Muscle of back (tissue), 13 donors: ENCODE measurements around the gene POU3F1. TPM values are rescaled to one million over a fixed set of nuclear protein-coding genes. Genes with fewer than 3 reads are reported as not detected.

ENCODE experiments used
- DNase-seq, 3 donors: peaks; one replicate each; pipeline versions ENCODE4 v3.0.0 to v3.0.0-alpha.2; 2013
- long read RNA-seq, 9 donors: transcript quantifications; one replicate each; lab custom pipeline, GENCODE V29; 2026
- polyA plus RNA-seq, 10 donors: library from polyadenylated mRNA; unstranded; fragments of 120-200 nt; gene quantifications; one replicate each; pipeline ENCODE4 v1.2.1, GENCODE V29; 2013; ENCODE audit not compliant: insufficient read length in 10 of 10

Gene POU3F1
- 1 to 10 TPM in 5 of 10 donors, under 1 TPM in 5; 0.34 to 1.8 (median 0.85) TPM for polyA plus RNA-seq
- long read RNA-seq, donor 1: 0 reads
- long read RNA-seq, donor 2: 0 reads
- long read RNA-seq, donor 3, partial matches to known transcripts: 0 of 1 reads
- long read RNA-seq, donor 3, other reads (novel, unspliced or antisense): 0 of 1 reads
- long read RNA-seq, donor 4: 0 reads
- long read RNA-seq, donor 5, partial matches to known transcripts: 0 of 1 reads
- long read RNA-seq, donor 5, other reads (novel, unspliced or antisense): 0 of 1 reads
- long read RNA-seq, donor 6: 0 reads
- long read RNA-seq, donor 7, partial matches to known transcripts: 0 of 1 reads
- long read RNA-seq, donor 7, other reads (novel, unspliced or antisense): 0 of 1 reads
- long read RNA-seq, donor 8, partial matches to known transcripts: 0 of 1 reads
- long read RNA-seq, donor 8, other reads (novel, unspliced or antisense): 0 of 1 reads
- long read RNA-seq, donor 9: 0 reads

DNA sequence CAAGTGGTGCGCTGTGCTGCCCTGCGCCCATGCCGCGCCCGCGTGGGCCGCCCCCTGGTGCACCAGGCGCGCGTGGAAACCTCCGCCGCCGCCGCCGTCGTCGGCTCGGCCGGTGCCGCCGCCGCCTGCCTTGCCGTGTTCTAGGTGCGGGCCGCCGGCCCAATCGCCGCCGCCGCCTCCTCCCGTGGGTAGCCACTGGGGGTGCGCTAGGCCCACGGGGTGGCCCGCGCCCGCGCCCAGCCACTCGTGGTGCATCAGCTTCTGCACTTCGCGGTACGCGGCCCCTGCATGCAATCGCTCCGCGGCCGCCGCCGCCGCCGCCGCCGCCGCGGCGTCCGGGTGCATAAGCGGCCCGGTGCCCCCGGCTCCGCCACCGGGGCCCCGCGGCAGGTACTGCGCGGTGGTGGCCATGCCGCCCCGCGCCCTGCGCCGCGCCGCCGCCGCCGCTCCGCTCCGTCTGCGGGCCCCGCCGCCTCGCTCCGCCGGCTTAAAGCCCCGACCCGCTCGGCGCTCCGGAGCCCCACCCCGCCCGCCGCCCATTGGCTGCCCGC lies at the start of gene POU3F1:
Gene POU3F1 (minus strand): TSS at position 461 of the 551 bp plus-strand sequence. CDS start 50 bp downstream, at position 411.
- no peak for DNase-seq

DNA sequence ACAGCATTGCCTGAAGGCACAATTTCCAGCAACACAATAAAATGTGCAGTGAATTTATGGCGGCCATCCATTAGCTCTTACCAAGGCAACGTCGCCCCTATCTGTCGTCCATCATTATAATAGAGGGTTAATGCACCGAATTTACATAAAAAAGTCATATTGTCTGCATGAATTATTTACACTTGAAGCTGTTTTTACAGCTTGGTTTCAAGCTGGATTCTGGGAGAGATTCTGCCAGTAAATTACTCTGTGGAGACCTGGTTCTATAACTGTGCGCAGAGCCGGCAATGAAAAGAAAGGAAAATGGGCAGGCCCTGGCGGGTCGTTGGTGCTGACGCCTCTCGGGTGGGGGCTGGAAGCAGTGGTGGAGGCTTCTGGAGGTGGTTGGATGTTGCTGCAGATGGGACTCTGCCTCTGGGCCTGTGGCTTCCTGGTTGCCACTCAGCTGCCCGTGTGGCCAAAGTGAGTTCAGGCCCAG lies 48.9 kb upstream of the POU3F1 start:
- DNase-seq: no peak

DNA sequence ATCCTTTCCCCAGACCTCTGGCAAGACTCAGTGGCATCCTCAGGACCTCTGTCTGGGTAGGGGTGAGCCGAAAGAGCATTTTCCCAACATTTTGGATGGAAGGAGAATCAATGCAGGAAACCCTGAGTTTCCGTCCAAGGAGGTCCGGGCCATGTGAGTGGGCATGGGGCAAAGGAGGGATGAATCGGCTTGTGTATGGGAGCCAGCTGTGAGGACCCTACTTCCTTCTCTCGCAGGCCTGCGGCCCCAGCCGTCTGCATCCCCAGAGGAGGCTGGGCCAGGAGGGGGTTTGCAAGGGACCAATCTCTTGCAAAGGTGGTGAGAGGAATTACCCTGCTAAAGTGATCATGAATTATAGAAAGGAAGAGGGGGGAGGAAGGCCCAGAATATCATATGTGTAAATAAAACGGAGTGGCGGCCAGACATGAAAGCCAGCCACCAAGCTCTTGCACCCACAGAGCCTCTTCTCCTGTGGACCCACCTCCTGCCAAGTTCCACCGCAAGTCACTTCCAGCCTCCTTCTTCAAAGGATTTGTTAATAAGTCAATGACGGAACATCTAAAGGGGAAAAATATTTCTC lies 48.2 kb upstream of the POU3F1 start:
- no peak for DNase-seq

DNA sequence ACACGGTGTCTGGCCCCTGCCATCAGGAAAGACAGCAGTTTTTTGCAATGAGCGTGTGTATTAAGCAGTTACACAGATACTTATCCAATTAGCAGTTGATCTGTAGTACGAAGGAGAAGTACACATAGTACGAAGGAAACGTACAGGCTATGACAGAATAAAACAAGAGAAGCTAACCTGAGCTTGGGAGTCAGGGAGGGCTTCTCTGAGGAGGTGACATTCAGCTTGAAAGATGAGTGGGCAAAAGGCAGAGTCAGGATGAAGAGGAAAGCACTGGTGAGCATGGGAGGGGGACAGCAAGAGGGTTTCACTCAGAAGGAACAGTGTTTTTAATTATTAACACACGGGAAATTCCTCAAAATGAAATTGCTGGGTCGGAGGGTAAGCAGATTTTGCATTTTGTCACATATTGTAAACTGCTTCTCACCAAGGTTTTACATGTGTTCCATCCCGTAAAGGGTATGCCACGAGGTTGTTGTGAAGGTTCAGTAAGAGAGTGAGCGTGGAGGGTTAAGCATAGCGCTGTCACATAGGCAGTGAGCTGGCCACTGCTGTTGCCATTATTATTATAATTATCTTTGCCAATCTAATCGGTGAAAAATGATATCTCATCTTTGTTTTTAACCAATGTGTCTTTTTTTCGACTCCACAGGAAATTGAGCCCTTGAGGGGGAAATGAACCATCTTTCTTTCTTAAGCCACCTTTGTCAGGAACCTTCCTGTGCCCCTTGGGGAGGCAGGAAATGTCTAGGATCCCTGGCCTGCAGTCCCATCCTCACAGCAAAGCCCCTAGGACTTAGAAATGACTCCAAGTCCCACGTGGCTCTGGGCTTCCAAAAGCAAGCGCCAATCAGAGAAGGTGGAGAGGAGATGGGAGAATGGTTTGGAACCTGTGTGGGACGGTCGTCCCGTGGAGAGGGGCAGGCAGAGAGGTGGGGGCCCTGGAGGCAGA lies 47.3 kb upstream of the POU3F1 start:
- DNase-seq: no peak

DNA sequence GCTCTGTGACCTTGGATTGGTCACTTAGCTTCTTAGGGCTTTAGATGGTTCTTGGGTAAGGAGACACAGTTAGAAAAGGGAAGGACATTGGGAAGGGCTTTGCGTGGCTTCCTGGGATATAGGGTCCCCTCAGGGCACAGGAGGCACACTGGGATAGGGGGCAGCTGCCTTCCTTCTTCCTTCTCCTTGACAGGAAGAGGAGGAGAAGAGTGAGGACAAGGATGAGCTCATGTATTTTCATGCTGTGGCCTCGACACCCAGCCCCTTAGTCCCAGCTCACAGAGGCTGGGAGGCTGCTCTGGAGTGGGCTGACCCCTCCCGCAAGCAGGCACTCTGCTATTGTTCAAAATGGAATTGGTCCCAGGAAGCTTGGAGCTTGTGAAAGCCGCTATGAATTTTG lies 45.7 kb upstream of the POU3F1 start:
- no peak for DNase-seq

DNA sequence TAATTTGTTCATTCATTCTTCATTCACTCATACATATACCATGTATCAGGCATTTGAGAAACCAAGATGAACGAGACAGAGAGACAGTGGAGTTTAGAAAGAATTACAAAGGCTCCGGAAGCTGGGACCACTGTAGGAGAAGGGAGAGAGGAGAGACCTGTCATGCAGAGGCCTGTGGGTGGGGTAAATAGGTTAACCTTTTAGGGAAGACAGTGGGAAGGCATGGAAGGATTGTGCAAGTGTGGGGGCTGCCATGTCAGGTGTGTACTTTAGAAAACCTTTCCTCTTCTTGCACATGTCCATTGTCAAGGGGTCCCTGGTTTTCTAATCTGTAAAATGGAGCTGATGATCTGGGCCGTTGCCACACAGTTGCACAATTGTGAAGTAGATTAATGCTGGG lies 44.2 kb upstream of the POU3F1 start:
- no peak for DNase-seq

DNA sequence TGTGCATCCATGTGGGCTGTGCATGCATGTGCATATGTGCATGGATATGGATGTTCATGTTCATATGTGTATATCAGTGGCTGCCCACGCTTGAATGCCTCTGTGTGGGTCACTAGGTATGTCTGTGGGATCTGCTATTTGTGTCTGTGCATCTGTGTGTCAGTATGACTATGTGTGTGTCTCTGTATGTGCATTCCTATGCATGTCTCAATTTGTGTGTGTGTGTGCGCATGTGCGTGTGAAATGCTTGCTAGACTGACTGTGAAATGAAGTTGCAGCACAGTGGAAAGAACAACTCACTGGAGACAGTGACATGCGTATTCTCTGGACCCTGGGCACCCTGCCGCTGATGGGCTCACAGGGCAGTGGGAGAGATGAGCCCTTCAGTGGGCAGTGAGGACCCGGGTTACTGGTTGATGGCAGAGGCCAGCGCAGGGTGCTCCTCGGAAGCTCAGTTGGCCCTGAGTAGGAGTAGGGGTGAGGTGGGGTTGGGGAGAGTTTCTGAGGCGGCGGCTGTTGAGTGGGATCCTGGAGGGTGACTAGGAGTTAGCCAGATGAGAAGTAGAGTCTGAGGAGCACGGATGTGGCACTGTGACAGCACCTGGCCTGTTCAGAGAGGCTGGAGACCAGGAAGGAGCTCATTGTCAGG lies 43.2 kb upstream of the POU3F1 start:
- no peak for DNase-seq

DNA sequence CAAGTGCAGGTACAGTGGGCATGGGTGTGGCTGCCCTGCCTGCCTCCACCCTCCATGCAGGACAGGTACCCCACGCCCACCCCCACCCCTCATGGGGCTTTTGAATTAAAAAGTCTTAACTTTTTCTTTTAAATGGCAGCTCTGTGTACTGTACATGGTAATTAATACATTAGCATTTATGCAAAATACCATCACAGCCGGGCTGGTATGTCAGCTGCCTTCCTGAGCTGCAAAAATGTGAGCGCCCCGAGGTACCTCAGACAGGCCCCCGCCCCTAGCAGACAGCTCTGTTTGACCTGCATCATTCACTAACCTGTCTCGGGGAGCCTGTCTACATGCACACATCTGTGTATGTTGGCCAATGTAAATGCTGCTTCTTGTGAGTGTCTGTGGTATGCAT lies 42.2 kb upstream of the POU3F1 start:
- DNase-seq: no peak

DNA sequence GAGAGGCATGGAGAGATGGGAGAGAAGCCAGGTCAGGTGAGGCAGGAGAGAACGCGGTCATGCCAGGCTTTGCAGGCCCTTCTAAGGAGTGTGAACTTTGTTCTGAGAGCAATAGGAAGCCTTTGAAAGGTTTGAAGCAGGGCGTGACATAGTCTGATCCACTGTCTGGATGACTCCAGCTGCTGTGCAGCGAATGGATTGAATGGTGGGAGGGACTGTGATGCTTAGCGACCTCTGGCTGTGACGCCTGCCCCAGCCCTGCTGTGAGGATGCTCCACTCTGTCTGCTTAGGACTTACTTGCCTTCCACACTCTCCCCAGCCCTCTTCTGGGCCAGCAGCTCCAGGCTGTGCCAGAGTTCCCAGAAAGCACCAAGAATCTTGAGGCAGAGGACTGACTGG lies 41.8 kb upstream of the POU3F1 start:
- peak in 1 of 3 donors; percentile 59 for DNase-seq

DNA sequence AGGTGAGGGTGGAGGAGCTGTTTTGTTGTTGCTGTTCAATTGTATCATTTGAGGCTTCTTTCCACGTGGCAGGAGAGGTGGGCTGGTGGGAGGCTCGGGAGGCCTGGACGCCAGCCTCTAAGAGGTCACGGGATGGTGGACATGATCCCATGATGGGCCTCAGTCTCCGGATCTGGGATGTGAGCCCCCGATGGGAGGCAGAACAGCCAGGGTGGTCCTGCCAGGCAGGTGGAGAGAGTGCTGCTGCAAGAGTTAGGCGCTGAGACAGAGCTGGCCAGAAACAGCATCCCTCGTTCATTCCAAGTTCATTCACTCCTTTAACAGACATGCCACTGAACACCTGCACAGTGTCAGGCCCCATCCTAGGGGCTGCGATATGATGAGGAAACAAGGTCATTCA lies 41.1 kb upstream of the POU3F1 start:
- no peak for DNase-seq

DNA sequence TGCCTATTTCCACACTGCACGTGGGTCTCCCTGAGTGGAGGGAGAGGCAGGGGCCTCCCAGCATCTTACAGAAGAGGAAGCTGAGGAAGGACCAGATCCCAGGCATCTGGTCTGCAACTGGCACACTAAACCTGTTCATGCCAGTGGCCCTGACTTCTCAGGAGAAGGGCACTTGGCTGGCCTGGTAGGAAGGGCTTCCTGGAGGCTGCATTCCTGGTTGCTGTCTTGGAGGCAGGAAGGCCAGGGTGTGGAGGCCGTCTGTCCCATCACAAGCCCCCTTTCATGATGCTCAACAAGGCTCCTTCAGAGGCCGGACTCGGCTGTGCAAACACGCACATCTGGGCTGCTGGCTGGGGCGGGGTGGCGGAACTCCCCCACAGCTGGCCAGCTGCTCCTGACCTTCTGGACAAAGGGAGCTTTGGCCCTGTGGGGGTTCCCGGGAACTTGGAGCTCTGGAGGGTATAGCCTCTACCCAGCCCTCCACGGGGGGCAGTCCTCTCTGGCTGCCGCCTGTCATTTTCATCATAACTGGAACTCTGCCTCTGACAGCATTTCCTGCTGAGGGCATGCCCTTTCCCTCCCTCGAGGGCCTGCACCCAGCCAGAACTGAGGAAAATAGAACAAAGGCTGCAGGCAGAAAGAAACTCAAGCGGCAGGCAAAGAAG lies 39.2 kb upstream of the POU3F1 start:
- DNase-seq: peak in 1 of 3 donors; percentile 65

DNA sequence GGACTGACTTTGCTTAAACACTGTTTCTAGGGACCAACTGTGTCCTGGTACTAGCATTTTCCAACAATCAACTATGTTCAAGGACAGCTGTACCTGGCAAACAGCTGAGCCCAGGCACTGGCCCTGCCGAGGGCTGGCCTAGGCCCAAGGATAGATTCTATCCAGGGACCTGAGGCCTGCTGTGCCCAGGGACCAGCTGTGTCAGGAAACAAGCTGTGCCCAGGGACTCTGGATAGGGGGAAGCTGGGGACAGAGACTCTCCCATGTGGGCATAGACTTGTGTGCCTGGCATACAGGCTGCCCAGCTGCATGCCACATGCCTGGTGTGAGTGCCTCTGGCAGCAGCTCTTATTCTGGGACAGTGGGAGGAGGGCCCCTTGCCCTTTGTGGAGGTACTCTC lies 38.1 kb upstream of the POU3F1 start:
- no peak for DNase-seq

DNA sequence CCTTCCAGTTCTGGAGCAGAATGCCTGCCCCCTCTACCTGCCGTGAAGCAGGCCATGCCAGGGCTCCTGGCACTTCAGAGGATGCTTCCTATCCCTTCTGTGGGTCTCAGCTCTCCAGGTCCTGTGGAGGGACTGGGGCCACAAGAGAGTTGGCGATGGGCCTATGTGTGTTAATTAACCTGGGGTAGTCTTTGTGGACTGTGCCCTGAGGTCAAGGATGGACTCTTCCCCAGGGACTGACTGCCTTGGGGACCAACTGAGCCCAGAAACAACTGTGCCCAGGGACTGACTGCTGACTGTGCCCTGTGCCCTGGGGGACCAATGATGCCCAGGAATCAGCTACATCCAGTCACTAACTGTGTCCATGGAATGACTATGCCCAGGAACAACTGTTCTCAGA lies 37.5 kb upstream of the POU3F1 start:
- DNase-seq: no peak

DNA sequence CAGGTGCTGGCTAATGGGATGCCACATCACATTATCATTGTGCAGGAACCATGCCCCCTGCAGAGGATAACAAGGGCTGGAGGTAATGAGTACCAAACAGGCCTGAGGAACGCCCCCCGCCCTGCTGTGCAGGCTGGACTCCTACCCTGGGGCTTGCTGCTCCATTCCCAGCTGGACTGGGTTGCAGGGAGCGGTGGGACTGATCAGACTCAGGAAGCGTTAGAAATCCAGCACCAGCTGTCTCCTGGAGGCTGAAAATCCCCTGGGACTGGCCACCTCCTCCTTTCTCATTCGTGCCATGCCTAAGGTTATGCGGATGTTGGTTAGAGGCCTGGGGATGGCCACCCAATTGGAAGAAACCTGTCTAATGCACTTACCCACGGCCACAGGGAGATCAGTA lies 36.9 kb upstream of the POU3F1 start:
- no peak for DNase-seq

DNA sequence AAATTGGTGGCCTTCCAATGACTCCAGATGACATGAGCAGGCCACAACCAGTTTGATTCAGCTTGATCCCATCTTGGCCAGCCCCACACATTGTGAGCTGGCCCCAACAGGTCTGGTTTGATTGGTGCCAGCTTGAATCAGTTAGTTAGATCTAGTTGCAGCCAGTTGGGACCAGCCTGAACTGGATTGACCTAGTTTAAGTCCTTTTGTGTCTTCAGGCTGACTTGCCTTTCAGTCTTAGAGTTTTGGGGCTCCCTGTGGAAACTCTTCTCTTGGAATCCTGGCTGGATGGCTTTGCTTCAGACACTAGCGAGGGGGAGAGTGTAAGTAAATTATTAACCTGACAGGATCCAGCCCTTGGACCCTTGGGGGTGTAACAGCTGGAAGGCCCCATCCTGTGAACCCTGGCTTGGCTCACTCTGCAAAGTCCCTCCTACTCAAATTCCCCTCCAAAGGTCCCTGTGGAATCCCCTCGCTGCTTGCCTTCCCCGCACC lies 36.2 kb upstream of the POU3F1 start:
- DNase-seq: peak in 1 of 3 donors; percentile 83

DNA sequence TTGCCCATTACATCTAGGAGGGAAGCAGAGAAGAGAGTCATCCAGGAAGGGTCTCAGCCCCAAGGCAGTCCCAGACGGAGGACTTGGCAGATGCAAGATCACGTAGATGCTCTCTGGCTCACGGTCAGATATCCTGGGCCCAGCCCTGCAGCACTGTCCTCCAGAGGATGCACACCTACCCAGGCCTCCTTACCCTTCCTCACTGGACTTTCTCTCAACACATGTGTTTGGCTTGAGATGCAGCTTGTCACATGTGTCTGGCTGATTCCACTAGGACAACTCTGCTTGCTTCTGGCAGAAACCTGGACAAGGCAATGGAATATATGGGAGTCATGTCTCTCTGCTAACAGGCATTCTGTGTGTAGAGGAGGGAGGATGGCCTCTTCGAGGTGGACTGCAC lies 32.4 kb upstream of the POU3F1 start:
- peak in 2 of 3 donors; percentile 24 to 77 for DNase-seq

DNA sequence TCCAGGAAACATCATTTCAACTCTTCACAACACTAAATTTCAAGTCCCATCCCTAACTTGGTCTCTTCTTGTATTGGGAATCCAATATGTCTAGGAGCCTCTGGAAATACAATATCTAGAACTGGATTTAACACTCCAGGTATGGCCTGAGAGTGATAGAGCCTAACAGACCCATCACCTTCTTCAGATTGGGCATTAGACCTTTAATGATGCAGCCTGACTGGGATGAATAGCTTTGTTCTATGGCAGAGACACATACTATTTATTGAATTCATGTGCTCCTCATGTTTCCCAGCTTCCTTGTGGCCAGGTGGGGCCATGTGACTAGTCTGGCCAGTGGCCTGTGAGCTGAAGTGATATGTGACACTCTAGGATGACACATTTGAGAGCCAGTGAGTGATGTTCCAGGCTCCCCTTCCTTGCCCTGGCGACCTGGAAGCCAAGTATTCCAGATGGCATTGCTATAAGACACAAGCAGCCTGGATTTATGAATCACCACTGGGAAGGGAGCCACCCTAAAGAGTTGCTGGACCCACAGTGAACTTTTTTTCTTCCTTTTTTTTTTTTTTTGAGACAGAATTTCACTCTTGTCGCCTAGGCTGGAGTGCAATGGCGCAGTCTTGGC lies 31.0 kb upstream of the POU3F1 start:
- no peak for DNase-seq

DNA sequence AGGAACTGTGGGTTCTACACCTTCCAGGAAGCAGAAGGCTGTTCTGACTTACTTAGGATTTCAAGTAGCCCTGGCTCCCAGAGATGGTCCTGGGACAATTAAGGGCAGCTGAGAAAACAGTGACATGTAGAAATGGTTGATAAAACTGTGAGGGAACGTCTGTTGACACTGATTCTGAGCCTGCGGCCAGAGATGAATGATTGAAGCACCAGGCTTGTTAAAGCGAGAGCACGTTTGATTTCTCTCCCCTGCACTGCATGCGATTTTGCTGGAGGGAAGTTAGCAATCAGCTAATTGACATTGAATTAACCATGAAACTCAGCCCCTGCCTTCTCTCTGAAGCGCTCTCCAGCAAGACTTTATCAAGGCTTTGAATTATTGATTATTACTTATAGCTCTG lies 29.9 kb upstream of the POU3F1 start:
- no peak for DNase-seq

DNA sequence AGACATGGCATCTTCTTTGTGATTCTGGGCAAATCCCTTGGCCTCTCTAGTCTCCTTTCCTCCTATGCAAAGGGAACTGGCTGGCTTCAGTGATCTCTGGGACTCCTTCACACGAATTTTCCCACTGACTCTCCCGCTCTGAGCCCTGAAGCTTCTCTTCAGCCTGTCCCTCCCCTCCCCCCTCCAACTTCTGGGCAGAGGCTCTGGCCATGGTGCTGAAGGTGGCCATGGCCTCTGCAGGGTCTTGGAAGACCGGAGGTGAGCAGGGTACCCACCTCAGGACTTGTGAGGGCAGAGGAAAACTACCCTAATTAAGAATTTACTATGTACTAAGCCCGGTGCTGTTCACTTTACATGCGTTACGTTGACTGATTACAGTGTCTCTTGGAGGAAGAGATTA lies 29.4 kb upstream of the POU3F1 start:
- peak in 2 of 3 donors; percentile 65 to 76 for DNase-seq

DNA sequence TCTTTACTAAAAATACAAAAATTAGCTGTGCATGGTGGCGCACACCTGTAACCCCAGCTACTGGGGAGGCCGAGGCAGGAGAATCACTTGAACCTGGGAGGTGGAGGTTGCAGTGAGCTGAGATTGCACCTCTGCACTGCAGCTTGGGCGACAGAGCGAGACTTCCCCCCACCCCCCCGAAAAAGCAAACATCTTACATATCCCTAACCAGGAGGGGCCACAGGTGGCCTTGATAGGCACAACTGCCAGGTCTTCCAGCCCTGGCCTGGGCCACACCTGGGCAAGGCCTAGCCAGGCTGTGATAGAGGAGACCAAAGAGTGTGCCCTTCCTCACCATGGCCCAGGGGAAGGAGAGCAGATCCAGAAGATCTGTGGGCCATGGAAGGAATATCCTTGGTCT lies 28.6 kb upstream of the POU3F1 start:
- no peak for DNase-seq
